ENCODE results near the gene MKNK2.
"Not testable (repeated sequence)": the region's sequence is repeated elsewhere in the genome, so short reads cannot be mapped to it uniquely, and the experiment has no call there.

Gene MKNK2

DNA sequence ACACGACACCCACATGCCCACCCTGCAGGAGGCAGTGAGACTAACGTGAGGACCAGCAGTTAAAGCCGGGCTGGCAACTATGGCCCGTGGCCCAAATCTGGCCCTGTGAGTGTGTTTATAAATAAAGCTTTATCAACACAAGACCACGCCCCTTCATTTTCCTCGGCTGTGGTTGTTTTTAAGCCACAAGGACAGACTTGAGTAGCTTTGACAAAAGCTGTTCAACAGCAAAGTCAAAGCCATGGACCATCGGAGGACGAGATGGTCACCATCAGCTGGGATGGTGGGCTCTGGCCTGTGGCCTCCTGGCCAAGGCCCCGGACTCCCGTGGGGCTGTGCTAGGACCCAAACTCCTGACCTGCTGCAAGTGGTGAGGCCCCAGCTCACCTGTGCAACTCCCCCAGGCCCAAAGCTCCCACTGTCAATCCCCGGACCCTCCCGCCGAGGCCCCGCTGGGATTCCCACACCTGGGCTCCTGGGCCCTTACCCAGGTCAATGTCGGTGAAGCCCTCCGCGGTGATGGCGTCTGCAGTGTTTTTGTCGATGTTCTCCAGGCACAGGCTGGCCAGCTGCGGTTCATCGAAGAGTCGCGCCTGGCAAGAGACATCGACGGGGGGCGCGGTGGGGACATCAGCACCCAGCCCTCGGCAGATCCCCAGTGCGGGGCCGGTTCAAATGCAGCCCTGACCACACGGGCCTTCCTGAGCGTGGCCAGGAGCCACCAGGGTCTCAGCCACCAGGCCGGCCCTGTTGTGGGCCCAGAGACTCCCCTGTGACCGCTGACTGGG is 60.6 kb downstream of the MKNK2 start:
- no peak for DNase-seq

- DNase-seq = no peak
Observed at GRCh38 chr19:1989513-1990229, 61.4 kb downstream of the MKNK2 start.

- not testable (repeated sequence) for DNase-seq
Observed at GRCh38 chr19:1988464-1988863, 62.6 kb downstream of the MKNK2 start.
